OCI-M1 (cell line): ENCODE data around the gene THG1L.

ENCODE experiments used
- DNase-seq: peaks from one replicate; lab custom pipeline; 2025; lab: John Stamatoyannopoulos, UW

THG1L gene

GRCh38 chr5:157758706-157759105, 27.5 kb downstream of the THG1L start:
- no peak for DNase-seq

GRCh38 chr5:157761690-157762621, 30.7 kb downstream of the THG1L start:
- peak; percentile 72 for DNase-seq

- no peak for DNase-seq
Observed at GRCh38 chr5:157764531-157764930, 33.3 kb downstream of the THG1L start.

- no peak for DNase-seq
Observed at GRCh38 chr5:157766442-157766841, 35.2 kb downstream of the THG1L start.

- no peak for DNase-seq
Observed at GRCh38 chr5:157766902-157767301, 35.7 kb downstream of the THG1L start.

GRCh38 chr5:157767689-157768088, 36.5 kb downstream of the THG1L start:
- no peak for DNase-seq

GRCh38 chr5:157770665-157771064, 39.4 kb downstream of the THG1L start:
- DNase-seq: no peak

- no peak for DNase-seq
Observed at GRCh38 chr5:157772127-157772526, 40.9 kb downstream of the THG1L start.

GRCh38 chr5:157778121-157778805, 47.0 kb downstream of the THG1L start:
- DNase-seq: peak; percentile 42

- no peak for DNase-seq
Observed at GRCh38 chr5:157779221-157779620, 48.0 kb downstream of the THG1L start.

GRCh38 chr5:157785801-157786200, 54.6 kb downstream of the THG1L start:
- DNase-seq: no peak
